Activated CD8-positive, alpha-beta T cell treated with anti-CD3 and anti-CD28 coated beads for 36 hours (primary cell): ENCODE measurements around the gene PROX2. TPM values are rescaled to one million over a fixed set of nuclear protein-coding genes. Genes with fewer than 3 reads are reported as not detected.

ENCODE experiments used
- ATAC-seq: fragments of 200-7000 bp; cut with Tn5 transposase; one replicate; pipeline ENCODE4 v1.10.0; 2021; ENCODE audit warnings: mild to moderate bottlenecking, moderate library complexity
- CTCF ChIA-PET: fragments of 350-600 bp; sonication (Branson Sonifier 250); formaldehyde crosslinking; loops from one replicate; lab custom pipeline; 2021; ENCODE audit warnings: antibody characterized with exemption; lab: Charles Lee
- POLR2A ChIA-PET: fragments of 350-600 bp; sonication (Branson Sonifier 250); formaldehyde crosslinking; loops from one replicate; lab custom pipeline; 2021; ENCODE audit warnings: antibody characterized with exemption; lab: Charles Lee
- DNase-seq: peaks from one replicate; pipeline ENCODE4 v3.0.0-alpha.2; 2020
- H3K27ac Mint-ChIP-seq: one replicate; pipeline ENCODE4 v1.8.0; 2021; ENCODE audit warnings: mild to moderate bottlenecking, mixed read lengths
- H3K27me3 Mint-ChIP-seq: one replicate; pipeline ENCODE4 v1.8.0; 2021; ENCODE audit warnings: mixed read lengths
- H3K36me3 Mint-ChIP-seq: one replicate; pipeline ENCODE4 v1.8.0; 2021; ENCODE audit warnings: low read depth, mixed read lengths
- H3K4me1 Mint-ChIP-seq: one replicate; pipeline ENCODE4 v1.8.0; 2021; ENCODE audit warnings: low read depth, mixed read lengths
- H3K4me3 Mint-ChIP-seq: one replicate; pipeline ENCODE4 v1.8.0; 2021; ENCODE audit warnings: mild to moderate bottlenecking, moderate library complexity, mixed read lengths
- H3K9me3 Mint-ChIP-seq: one replicate; pipeline ENCODE4 v1.8.0; 2021; ENCODE audit warnings: mixed read lengths
- intact Hi-C: fragments of 100-400 bp; cut with micrococcal nuclease; formaldehyde crosslinking; loops from one replicate; pipeline ENCODE4 v1.10.0; 2022
- total RNA-seq, 2 experiments: library from RNA; stranded (reverse); gene quantifications; one replicate each; pipeline ENCODE4 v1.2.3, GENCODE V29; 2021
- TF ChIP-seq, protein P1 (sequence below): fragments of 200-600 bp; IDR thresholded peaks from one replicate; pipeline ENCODE4 v1.8.0; 2022; ENCODE audit warnings: antibody characterized with exemption, mild to moderate bottlenecking

Gene PROX2
- total RNA-seq, 2 experiments from 2014 or later, result 0.38 to 0.65 TPM

DNA sequence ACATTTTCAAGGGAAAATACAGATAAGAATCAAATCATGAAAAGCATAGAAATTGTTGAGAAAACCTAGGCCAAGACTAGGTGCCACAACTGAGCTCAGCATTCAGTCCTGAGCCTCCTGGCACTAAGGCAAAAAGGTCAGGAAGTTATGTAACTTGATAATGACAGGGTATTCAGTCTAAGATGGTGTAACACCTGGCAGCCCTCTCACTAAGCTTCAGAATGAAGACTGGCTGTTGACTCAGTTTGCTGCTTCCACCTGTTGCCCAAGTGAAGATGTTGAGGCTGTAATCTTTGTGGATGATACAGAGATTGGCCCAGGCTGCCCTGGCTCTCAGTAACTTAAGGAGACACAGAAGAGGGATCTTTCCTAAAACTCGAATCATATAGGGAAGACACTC lies 19.6 kb downstream of the PROX2 start:
- H3K4me1 Mint-ChIP-seq, result peaks cover 18% of the 10 kb centered on the region
- no peak overlapping the region for H3K4me3 Mint-ChIP-seq
- H3K27me3 Mint-ChIP-seq, result no peaks in the 10 kb centered on the region
- ATAC-seq, result no peak
- DNase-seq, result no peak
- H3K27ac Mint-ChIP-seq, result no peak overlapping the region
- H3K9me3 Mint-ChIP-seq, result no peaks in the 10 kb centered on the region
- no peaks in the 10 kb centered on the region for H3K36me3 Mint-ChIP-seq
- POLR2A ChIA-PET, result interaction anchor here (1.0 kb wide), 1 partner anchor 52 kb away, joined by 4 read pairs; no protein-coding TSS in a partner anchor
- intact Hi-C loops, result no loop called here
- CTCF ChIA-PET, result interaction anchor here (0.8 to 17.3 kb wide), 10 partner anchors 8 to 232 kb away, joined by 3 to 528 read pairs (median 7); partner anchors contain the start of genes DLST and PROX2
- TF ChIP-seq, protein P1, sequence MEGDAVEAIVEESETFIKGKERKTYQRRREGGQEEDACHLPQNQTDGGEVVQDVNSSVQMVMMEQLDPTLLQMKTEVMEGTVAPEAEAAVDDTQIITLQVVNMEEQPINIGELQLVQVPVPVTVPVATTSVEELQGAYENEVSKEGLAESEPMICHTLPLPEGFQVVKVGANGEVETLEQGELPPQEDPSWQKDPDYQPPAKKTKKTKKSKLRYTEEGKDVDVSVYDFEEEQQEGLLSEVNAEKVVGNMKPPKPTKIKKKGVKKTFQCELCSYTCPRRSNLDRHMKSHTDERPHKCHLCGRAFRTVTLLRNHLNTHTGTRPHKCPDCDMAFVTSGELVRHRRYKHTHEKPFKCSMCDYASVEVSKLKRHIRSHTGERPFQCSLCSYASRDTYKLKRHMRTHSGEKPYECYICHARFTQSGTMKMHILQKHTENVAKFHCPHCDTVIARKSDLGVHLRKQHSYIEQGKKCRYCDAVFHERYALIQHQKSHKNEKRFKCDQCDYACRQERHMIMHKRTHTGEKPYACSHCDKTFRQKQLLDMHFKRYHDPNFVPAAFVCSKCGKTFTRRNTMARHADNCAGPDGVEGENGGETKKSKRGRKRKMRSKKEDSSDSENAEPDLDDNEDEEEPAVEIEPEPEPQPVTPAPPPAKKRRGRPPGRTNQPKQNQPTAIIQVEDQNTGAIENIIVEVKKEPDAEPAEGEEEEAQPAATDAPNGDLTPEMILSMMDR, result no peak

DNA sequence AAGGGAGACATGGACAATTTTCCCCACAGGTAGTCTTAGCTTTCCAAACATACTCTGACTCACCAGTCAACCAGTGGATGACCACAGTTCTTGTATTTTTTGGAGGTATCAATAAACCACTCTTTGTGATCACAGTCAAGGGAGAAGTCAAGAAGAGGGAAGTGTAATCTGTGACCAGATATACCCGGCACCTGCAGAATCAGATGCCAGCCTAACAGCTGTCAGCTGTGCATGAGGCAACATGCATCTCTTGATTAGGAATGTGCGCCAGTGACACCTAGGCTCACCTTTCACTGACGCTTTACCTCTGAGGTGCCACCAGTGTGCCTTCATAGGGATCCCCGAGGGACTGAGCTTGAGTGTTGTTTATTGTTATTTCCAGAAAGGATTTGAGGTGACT lies 20.0 kb downstream of the PROX2 start:
- Mint-ChIP-seq H3K4me3 (no peak overlapping the region), H3K27me3 (no peaks in the 10 kb centered on the region), H3K9me3 (no peaks in the 10 kb centered on the region), H3K27ac (no peak overlapping the region), H3K4me1 (peaks cover 18% of the 10 kb centered on the region), H3K36me3 (no peaks in the 10 kb centered on the region)
- ChIA-PET CTCF (interaction anchor here (0.9 to 17.3 kb wide), 11 partner anchors 8 to 232 kb away, joined by 3 to 528 read pairs (median 6); partner anchors contain the start of genes DLST and PROX2), POLR2A (interaction anchor here (1.0 kb wide), 1 partner anchor 52 kb away, joined by 4 read pairs; no protein-coding TSS in a partner anchor)
- ATAC-seq, result no peak
- TF ChIP-seq, protein P1, result no peak
- intact Hi-C loops, result no loop called here
- DNase-seq, result no peak

GRCh38 chr14:74855021-74855420 lies 20.9 kb downstream of the PROX2 start:
- no peak for DNase-seq
- Mint-ChIP-seq H3K4me3 (no peak overlapping the region), H3K27me3 (no peaks in the 10 kb centered on the region), H3K4me1 (peaks cover 15% of the 10 kb centered on the region), H3K9me3 (no peaks in the 10 kb centered on the region), H3K36me3 (no peaks in the 10 kb centered on the region), H3K27ac (no peak overlapping the region)
- POLR2A ChIA-PET, result interaction anchor here (0.7 to 1.5 kb wide), 3 partner anchors 9 to 57 kb away, joined by 3 to 5 read pairs (median 5); no protein-coding TSS in a partner anchor
- CTCF ChIA-PET, result interaction anchor here (0.7 to 17.3 kb wide), 10 partner anchors 9 to 246 kb away, joined by 3 to 528 read pairs (median 6); partner anchors contain the start of genes DLST and PROX2
- no peak for ATAC-seq
- TF ChIP-seq, protein P1, result no peak
- intact Hi-C loops, result no loop called here

GRCh38 chr14:74853581-74853980 lies 22.4 kb downstream of the PROX2 start:
- ATAC-seq (no peak), DNase-seq (no peak)
- Mint-ChIP-seq H3K4me3 (no peak overlapping the region), H3K27me3 (no peaks in the 10 kb centered on the region), H3K27ac (no peak overlapping the region), H3K9me3 (no peaks in the 10 kb centered on the region), H3K36me3 (no peaks in the 10 kb centered on the region), H3K4me1 (peaks cover 15% of the 10 kb centered on the region)
- TF ChIP-seq, protein P1, result no peak
- intact Hi-C loops, result no loop called here
- POLR2A ChIA-PET, result interaction anchor here (1.2 kb wide), 1 partner anchor 43 kb away, joined by 3 read pairs; no protein-coding TSS in a partner anchor
- CTCF ChIA-PET, result interaction anchor here (1.0 to 17.3 kb wide), 7 partner anchors 9 to 245 kb away, joined by 4 to 528 read pairs (median 6); partner anchors contain the start of genes DLST and PROX2

- Mint-ChIP-seq H3K9me3 (no peaks in the 10 kb centered on the region), H3K4me3 (no peak overlapping the region), H3K36me3 (no peaks in the 10 kb centered on the region), H3K27me3 (no peaks in the 10 kb centered on the region), H3K4me1 (peaks cover 15% of the 10 kb centered on the region), H3K27ac (no peak overlapping the region)
- TF ChIP-seq, protein P1, result no peak
- POLR2A ChIA-PET, result interaction anchor here (1.2 kb wide), 1 partner anchor 42 kb away, joined by 3 read pairs; no protein-coding TSS in a partner anchor
- CTCF ChIA-PET, result interaction anchor here (1.1 to 17.3 kb wide), 5 partner anchors 8 to 244 kb away, joined by 3 to 528 read pairs (median 11); partner anchors contain the start of genes DLST and PROX2
- ATAC-seq, result peak; percentile 28
- DNase-seq, result no peak
- intact Hi-C loops, result no loop called here
These were observed 22.9 kb downstream of the PROX2 start for GRCh38 chr14:74852922-74853530.
